HG02943 (cell line): Measurements from ENCODE around the gene WWTR1.

Experiments used
- ATAC-seq: cut with Tn5 transposase; IDR thresholded peaks from one replicate; pipeline ENCODE4 v1.9.1; 2021; ENCODE audit warnings: mild to moderate bottlenecking, low read depth, moderate library complexity; ENCODE audit not compliant: unreplicated experiment

Gene WWTR1

GRCh38 chr3:149479621-149480325, 178.1 kb downstream of the WWTR1 start:
- no peak for ATAC-seq

DNA sequence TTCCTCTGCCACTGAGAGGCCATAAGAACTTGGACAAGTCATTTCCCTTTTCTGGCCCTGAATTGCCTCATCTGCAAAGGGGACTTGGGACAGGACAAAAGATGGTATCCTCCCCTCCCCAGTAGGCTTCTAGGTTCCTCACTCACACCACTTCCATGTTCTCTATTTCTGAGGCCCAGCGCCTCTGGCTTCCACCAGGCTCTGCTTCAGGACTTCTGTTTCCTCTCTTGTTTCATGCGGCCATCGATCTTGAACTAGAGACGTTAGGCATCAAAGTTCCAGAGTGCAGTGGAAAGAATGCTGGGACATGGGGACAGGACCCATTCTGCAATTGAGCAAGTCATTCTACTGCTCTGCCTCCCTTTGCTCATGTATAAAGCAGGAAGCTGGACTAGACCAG, 181.6 kb downstream of the WWTR1 start:
- ATAC-seq, result no peak

DNA sequence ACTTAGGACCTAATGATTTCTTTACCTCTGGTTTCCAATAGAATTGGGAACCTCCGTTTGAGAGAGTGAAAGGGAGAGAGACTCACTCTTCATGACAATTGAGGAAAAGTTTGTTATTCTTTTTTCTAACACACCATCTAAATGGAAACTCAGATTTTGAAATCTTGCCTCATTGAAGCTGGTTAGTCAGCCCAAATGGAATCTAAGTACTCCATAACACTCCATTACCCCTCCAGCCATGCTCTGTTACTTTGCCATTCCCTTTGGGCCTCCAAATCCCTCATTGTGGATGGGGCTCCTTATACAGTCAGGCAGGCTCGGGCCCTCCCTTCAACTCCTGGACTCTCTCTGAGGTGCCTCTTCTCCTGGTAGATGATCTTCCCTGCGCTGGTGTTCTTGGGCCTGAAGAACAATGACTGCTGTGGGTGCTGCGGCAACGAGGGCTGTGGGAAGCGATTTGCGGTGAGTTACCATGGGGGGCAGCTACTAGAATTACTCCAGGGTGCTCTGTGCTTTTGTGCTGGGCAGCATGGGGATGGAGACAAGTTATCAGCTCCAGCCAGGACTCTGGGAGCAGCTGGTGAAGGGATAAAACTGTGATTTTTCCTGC, 182.3 kb downstream of the WWTR1 start:
- no peak for ATAC-seq

DNA sequence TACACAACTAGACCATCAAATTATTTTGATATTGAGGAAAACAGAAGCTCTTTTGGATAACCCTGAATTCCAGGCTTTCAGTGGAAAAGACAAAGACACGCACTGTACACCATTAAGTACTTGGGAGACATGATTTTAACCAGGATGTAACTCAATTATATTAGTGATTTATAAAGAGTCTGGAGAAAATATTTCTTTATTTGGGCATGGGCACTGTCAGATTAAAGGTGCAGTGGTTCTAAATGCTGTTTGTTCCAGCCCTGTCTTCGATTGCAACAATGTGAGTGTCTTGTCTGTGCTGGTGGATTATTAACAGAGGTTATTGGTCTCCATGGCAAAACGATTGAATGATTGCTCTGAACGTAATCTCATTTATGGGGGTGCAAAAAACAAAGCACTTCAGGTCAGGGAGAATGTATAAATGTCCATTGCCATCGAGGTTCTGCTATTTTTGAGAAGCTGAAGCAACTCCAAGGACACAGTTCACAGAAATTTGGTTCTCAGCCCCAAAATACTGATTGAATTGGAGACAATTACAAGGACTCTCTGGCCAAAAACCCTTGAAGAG, 183.5 kb downstream of the WWTR1 start, which contains the start of gene TM4SF4:
Gene TM4SF4, plus strand, starts transcription at position 448 of the 568 bp plus-strand sequence. CDS start 181 bp downstream, outside the sequence.
- ATAC-seq, result no peak

DNA sequence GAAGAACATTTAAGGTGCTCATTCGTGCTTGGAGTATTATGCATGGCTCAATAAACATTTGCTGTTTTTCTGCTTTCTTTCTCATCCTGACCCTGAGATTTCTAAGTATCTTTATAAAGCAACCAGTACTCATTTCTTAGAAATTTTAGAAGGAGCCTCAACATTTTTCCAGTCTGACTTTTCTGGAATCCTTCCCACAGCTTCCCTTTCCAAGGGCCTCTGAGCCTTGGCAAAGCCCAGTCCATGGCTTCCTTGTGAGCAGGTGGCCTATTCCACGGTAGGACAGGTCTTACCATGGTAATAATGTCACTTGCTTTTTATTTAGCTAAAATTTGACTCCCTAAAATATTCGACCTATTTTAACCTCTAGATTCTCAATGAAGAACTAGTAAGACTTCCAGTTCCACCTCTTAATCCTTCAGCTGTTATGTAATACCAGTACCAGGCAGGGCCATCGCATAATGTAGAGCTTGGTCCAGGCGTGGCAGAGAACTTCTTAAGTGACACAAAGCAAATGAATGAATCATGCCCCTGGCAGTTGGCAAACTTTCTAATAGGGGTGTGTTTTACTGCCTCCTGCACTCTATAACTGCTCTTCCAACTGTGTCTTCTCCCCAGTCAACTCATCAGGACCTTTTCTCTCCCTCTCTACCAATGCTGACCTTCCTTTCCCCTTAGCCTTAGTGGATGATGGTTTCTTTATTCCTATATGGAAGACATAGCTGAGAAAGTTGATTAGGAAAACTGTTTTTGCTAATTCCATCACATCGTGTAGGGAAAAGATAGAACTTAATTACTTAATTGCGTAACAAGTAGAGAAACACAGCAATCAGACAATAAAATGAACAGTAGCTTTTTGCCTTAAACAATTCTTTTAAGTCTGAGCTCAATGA, 184.2 kb downstream of the WWTR1 start:
- no peak for ATAC-seq

DNA sequence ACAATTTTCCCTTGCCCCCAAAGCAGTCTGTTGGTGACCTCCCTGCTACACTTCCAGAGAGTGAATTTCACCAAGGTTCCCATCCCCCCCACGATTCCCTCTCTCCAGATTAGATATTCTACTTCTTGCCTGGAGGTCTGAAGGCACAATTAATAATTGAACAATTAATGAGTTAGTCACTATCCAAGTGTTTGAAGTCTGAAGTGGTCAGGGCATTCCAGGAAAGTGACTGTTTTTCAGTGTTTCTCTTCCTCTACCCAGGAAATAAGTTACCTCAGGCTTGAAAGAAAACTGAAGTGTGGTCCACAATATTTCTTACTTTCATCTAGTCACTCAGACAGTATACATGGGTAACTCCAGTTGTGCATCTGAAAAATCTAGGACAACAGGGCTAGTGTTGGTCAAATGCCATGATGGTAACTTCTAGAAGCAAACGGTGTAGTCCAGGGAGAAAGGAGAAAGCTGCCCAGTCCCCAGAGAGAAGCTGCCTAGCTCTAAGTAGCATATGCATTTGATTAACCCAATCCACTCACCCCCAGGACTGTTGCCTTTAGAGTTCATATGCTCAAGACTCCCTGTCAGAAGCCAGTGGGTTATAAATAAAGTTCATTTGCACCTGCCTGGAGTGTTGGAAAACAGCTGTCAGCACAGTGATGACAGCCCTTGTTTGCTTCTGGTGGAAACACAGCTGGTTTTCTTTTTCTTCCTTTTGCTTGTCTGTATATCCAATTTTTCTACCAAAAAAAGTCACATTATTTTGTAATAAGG, 185.6 kb downstream of the WWTR1 start:
- ATAC-seq, result no peak

GRCh38 chr3:149470381-149470780, 187.4 kb downstream of the WWTR1 start:
- ATAC-seq, result no peak

DNA sequence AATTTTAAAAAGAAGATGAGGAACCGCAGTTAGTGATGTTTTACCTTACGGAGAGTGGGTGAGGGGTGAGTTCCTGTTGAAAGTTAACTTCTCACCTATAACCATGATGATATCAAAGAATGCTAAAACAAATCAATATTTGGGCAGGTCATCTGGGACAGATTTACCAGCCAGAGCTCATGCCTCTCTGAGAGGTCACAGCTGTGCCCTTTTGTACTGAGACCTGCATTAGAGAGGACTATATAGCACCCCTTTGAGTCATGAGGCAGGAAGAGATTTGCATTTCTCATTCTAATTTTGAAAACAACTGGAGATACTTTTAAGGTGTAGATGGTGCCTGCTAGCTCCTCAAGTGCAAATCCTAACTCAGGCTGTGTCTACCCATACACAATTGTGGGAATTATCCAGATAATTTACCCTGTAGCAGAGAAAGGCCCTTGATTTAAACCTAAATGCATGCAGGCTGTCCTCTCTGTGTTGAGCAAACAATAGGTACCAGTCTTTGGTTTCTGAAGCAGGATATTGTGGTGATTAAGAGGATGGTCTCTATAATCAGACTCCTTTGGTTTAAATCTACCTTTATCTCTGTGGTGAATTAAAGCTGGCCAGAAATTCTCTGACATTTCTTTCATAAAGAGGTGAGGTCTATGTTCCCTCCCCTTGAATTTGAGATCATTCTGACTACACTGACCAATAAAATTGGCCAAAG, 189.2 kb downstream of the WWTR1 start:
- ATAC-seq, result peak; percentile 90
